Neural cell (in vitro differentiated cells): Measurements from ENCODE around the gene TP53I11. TPM values are rescaled to one million over a fixed set of nuclear protein-coding genes. Genes with fewer than 3 reads are reported as not detected.

Source experiments
- H2AFZ ChIP-seq: fragments of 200-600, 300-800 bp; sonication (generic), shearing (Covaris generic); 2 replicates; pipeline ENCODE4 v1.6.0; 2014; ENCODE audit warnings: low read depth, mild to moderate bottlenecking, antibody characterized with exemption, low read length, moderate library complexity
- H3F3A ChIP-seq: fragments of 200-600 bp; shearing (Covaris generic); 2 replicates; pipeline ENCODE4 v1.6.1; 2016; ENCODE audit warnings: mild to moderate bottlenecking, moderate library complexity, mixed read lengths, antibody characterized with exemption, low read length; ENCODE audit not compliant: insufficient read depth, poor library complexity, severe bottlenecking
- H3K27ac ChIP-seq: fragments of 200-600, 300-800 bp; sonication (generic), shearing (Covaris generic); 2 replicates; pipeline ENCODE4 v1.5.1; 2014; ENCODE audit warnings: mild to moderate bottlenecking, low read length, moderate library complexity
- H3K27me3 ChIP-seq: fragments of 300-800, 200-600 bp; sonication (generic), shearing (Covaris generic); 2 replicates; pipeline ENCODE4 v1.6.0; 2014; ENCODE audit warnings: mild to moderate bottlenecking, low read depth, low read length, moderate library complexity; ENCODE audit not compliant: insufficient read depth
- H3K36me3 ChIP-seq: fragments of 300-800, 200-600 bp; sonication (generic), shearing (Covaris generic); 2 replicates; pipeline ENCODE4 v1.5.1; 2014; ENCODE audit warnings: mild to moderate bottlenecking, antibody characterized with exemption, low read length, moderate library complexity; ENCODE audit not compliant: insufficient read depth
- H3K4me2 ChIP-seq: fragments of 300-800, 200-600 bp; sonication (generic), shearing (Covaris generic); 2 replicates; pipeline ENCODE4 v1.6.0; 2014; ENCODE audit warnings: mild to moderate bottlenecking, low read length
- H3K4me3 ChIP-seq: fragments of 300-800, 200-600 bp; sonication (generic), shearing (Covaris generic); 2 replicates; pipeline ENCODE4 v1.5.1; 2014; ENCODE audit warnings: mild to moderate bottlenecking, low read length, moderate library complexity
- H3K79me2 ChIP-seq: fragments of 200-600 bp; shearing (Covaris generic); replicated peaks from 2 replicates; pipeline ENCODE4 v1.6.0; 2014; ENCODE audit warnings: mild to moderate bottlenecking, low read length, moderate library complexity; ENCODE audit not compliant: insufficient read depth
- H3K9ac ChIP-seq: fragments of 300-800, 200-600 bp; sonication (generic), shearing (Covaris generic); 2 replicates; pipeline ENCODE4 v1.6.1; 2016; ENCODE audit warnings: mild to moderate bottlenecking, low read length, mixed read lengths
- H3K9me2 ChIP-seq: fragments of 200-600 bp; shearing (Covaris generic); 2 replicates; pipeline ENCODE4 v1.6.1; 2016; ENCODE audit warnings: mild to moderate bottlenecking, low read length, mixed read lengths; ENCODE audit not compliant: insufficient read depth
- H3K9me3 ChIP-seq: fragments of 200-600, 300-800 bp; sonication (generic), shearing (Covaris generic); 2 replicates; pipeline ENCODE4 v1.6.1; 2016; ENCODE audit warnings: mild to moderate bottlenecking, mixed run types, low read length, moderate library complexity, mixed read lengths
- H4K20me1 ChIP-seq: fragments of 200-600 bp; shearing (Covaris generic); 2 replicates; pipeline ENCODE4 v1.6.1; 2016; ENCODE audit warnings: mild to moderate bottlenecking, mixed run types; ENCODE audit not compliant: insufficient read depth
- EP300 ChIP-seq: fragments of 450-650 bp; conservative IDR thresholded peaks from 2 replicates; pipeline ENCODE4 v1.6.1; 2014; ENCODE audit warnings: antibody characterized with exemption, mild to moderate bottlenecking, moderate library complexity; ENCODE audit not compliant: poor library complexity, severe bottlenecking
- EZH2 ChIP-seq: fragments of 200-600, 300-800 bp; shearing (Covaris generic), sonication (generic); IDR thresholded peaks from 2 replicates; pipeline ENCODE4 v1.6.1; 2014; ENCODE audit warnings: antibody characterized with exemption, low read length, borderline replicate concordance, mild to moderate bottlenecking; ENCODE audit not compliant: insufficient read depth, poor library complexity, severe bottlenecking
- MXI1 ChIP-seq: fragments of 450-650 bp; conservative IDR thresholded peaks from 2 replicates; pipeline ENCODE4 v1.6.1; 2014; ENCODE audit warnings: antibody characterized with exemption, mild to moderate bottlenecking; ENCODE audit not compliant: poor library complexity, severe bottlenecking
- POLR2AphosphoS5 ChIP-seq: IDR thresholded peaks from 2 replicates; pipeline ENCODE4 v1.6.1; 2012
- RAD21 ChIP-seq: fragments of 450-650 bp; conservative IDR thresholded peaks from 2 replicates; pipeline ENCODE4 v1.6.1; 2014; ENCODE audit warnings: antibody characterized with exemption, mild to moderate bottlenecking, moderate library complexity
- SMC3 ChIP-seq: fragments of 450-650 bp; conservative IDR thresholded peaks from 2 replicates; pipeline ENCODE4 v1.6.1; 2014; ENCODE audit warnings: antibody characterized with exemption, mild to moderate bottlenecking, moderate library complexity; ENCODE audit not compliant: poor library complexity
- TAF1 ChIP-seq: IDR thresholded peaks from 2 replicates; pipeline ENCODE4 v1.6.1; 2012; ENCODE audit warnings: low read depth
- polyA plus RNA-seq: library from polyadenylated mRNA; depleted of rRNA; stranded (reverse); fragments of >200 nt; gene quantifications from 2 replicates; pipeline ENCODE4 v1.2.3, GENCODE V29; 2014
- TF ChIP-seq, protein P1 (sequence below): IDR thresholded peaks from 2 replicates; pipeline ENCODE4 v1.6.1; 2012; ENCODE audit warnings: borderline replicate concordance
- TF ChIP-seq, protein P2 (sequence below): fragments of 450-650 bp; IDR thresholded peaks from 2 replicates; pipeline ENCODE4 v1.5.1; 2014; ENCODE audit warnings: antibody characterized with exemption, mild to moderate bottlenecking, moderate library complexity; ENCODE audit not compliant: poor library complexity, severe bottlenecking

The TP53I11 gene
- polyA plus RNA-seq, 1 donor from 2014 or later, result 30.0 TPM

DNA sequence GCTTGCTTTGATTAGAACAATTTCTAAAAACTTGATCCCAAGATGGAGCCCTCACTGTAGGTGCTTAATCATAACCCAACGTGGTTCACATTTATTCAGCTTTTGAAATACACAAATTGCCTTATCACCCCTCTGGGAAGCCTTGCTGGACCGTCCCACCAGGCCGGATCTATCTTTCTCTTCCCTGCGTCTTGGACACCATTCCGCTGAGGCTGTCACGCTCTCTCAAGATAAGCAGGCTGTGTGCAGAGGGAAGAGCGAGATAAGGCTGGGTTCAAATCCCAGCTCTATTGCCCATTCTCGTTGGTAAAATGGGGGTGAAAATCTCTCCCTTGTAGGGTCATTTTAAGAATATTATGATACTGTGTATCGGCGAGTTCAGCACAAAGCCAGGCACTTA is 20.5 kb upstream of the TP53I11 start:
- no peaks in the 10 kb centered on the region for H3K79me2 ChIP-seq
- no peaks in the 10 kb centered on the region for H3F3A ChIP-seq
- H3K9me3 ChIP-seq, result no peaks in the 10 kb centered on the region
- no peak overlapping the region for H2AFZ ChIP-seq
- TF ChIP-seq, protein P1, sequence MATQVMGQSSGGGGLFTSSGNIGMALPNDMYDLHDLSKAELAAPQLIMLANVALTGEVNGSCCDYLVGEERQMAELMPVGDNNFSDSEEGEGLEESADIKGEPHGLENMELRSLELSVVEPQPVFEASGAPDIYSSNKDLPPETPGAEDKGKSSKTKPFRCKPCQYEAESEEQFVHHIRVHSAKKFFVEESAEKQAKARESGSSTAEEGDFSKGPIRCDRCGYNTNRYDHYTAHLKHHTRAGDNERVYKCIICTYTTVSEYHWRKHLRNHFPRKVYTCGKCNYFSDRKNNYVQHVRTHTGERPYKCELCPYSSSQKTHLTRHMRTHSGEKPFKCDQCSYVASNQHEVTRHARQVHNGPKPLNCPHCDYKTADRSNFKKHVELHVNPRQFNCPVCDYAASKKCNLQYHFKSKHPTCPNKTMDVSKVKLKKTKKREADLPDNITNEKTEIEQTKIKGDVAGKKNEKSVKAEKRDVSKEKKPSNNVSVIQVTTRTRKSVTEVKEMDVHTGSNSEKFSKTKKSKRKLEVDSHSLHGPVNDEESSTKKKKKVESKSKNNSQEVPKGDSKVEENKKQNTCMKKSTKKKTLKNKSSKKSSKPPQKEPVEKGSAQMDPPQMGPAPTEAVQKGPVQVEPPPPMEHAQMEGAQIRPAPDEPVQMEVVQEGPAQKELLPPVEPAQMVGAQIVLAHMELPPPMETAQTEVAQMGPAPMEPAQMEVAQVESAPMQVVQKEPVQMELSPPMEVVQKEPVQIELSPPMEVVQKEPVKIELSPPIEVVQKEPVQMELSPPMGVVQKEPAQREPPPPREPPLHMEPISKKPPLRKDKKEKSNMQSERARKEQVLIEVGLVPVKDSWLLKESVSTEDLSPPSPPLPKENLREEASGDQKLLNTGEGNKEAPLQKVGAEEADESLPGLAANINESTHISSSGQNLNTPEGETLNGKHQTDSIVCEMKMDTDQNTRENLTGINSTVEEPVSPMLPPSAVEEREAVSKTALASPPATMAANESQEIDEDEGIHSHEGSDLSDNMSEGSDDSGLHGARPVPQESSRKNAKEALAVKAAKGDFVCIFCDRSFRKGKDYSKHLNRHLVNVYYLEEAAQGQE, result no peak
- TF ChIP-seq RAD21 (no peak), MXI1 (no peak), EZH2 (no peak), POLR2AphosphoS5 (no peak), EP300 (no peak), TAF1 (no peak), SMC3 (no peak)
- TF ChIP-seq, protein P2, sequence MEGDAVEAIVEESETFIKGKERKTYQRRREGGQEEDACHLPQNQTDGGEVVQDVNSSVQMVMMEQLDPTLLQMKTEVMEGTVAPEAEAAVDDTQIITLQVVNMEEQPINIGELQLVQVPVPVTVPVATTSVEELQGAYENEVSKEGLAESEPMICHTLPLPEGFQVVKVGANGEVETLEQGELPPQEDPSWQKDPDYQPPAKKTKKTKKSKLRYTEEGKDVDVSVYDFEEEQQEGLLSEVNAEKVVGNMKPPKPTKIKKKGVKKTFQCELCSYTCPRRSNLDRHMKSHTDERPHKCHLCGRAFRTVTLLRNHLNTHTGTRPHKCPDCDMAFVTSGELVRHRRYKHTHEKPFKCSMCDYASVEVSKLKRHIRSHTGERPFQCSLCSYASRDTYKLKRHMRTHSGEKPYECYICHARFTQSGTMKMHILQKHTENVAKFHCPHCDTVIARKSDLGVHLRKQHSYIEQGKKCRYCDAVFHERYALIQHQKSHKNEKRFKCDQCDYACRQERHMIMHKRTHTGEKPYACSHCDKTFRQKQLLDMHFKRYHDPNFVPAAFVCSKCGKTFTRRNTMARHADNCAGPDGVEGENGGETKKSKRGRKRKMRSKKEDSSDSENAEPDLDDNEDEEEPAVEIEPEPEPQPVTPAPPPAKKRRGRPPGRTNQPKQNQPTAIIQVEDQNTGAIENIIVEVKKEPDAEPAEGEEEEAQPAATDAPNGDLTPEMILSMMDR, result no peak
- H3K27ac ChIP-seq, result no peak overlapping the region
- H3K9ac ChIP-seq, result no peak overlapping the region
- H3K36me3 ChIP-seq, result no peaks in the 10 kb centered on the region
- H3K4me3 ChIP-seq, result no peak overlapping the region
- no peaks in the 10 kb centered on the region for H4K20me1 ChIP-seq
- no peaks in the 10 kb centered on the region for H3K9me2 ChIP-seq
- H3K4me2 ChIP-seq, result no peak overlapping the region
- H3K27me3 ChIP-seq, result no peaks in the 10 kb centered on the region

DNA sequence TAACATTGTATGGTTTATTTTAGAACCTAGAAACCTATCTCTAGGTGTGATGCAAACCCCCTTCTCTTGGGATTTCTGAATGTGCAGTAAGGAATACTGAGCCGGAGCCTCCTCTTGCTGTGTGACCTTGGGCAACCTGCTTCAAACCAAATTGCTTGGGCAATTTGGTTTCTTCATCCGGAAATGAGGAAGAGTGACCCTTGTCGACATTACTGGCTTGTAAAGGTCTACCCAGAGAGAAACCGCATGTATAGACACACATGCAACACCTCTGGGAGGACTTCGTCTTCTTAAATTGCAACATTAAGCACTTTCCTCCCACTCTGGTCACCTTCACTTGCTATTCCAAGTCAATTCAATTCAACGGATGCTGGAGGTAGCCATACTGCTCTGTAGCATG is 19.6 kb upstream of the TP53I11 start:
- Histone ChIP-seq H3K9ac (peak overlapping the region; percentile 19), H3K79me2 (no peaks in the 10 kb centered on the region), H2AFZ (no peak overlapping the region), H3K4me2 (no peak overlapping the region), H3K4me3 (no peak overlapping the region), H3K27ac (peak overlapping the region; percentile 57), H3K9me3 (no peaks in the 10 kb centered on the region), H3K9me2 (no peaks in the 10 kb centered on the region), H3K36me3 (no peaks in the 10 kb centered on the region), H3F3A (no peaks in the 10 kb centered on the region), H4K20me1 (no peaks in the 10 kb centered on the region), H3K27me3 (no peaks in the 10 kb centered on the region)
- no peak for TF ChIP-seq SMC3
- TF ChIP-seq MXI1, result no peak
- TF ChIP-seq, protein P1, result no peak
- no peak for TF ChIP-seq POLR2AphosphoS5
- TF ChIP-seq RAD21, result no peak
- TF ChIP-seq, protein P2, result no peak
- no peak for TF ChIP-seq EZH2
- TF ChIP-seq EP300, result no peak
- no peak for TF ChIP-seq TAF1
